RPMI7951 (cell line): ENCODE measurements around the gene ADAMTS3. TPM values are rescaled to one million over a fixed set of nuclear protein-coding genes. Genes with fewer than 3 reads are reported as not detected.

Experiments used
- DNase-seq: peaks from one replicate; pipeline ENCODE4 v3.0.0-alpha.2; 2012; ENCODE audit warnings: low read depth
- total RNA-seq: library from RNA; depleted of rRNA; stranded (reverse); fragments of >200 nt; shearing (Covaris generic); gene quantifications from 2 replicates; pipeline ENCODE4 v1.2.3, GENCODE V29; 2014

The ADAMTS3 gene
- total RNA-seq, 1 experiment from 2014 or later, result 0.36 TPM

DNA sequence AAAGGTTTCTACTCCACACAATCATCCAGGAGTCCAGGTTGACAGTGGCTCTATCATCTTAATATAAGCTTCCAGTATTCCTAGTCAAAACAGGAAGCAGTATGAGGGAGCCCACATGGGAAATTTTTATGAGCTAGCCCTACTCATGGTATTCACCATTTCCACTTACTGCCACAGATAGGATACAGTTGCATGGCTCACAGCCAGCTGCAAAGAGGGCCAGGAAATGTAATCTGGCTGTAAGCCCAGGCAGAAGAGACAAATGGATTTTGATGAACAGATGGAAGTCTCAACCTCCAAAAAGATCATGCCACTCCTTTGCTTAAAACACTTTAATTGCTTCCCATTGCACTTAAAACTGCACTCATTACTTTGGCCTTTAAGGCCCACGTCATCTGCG is 150.6 kb downstream of the ADAMTS3 start:
- DNase-seq, result peak; percentile 74

DNA sequence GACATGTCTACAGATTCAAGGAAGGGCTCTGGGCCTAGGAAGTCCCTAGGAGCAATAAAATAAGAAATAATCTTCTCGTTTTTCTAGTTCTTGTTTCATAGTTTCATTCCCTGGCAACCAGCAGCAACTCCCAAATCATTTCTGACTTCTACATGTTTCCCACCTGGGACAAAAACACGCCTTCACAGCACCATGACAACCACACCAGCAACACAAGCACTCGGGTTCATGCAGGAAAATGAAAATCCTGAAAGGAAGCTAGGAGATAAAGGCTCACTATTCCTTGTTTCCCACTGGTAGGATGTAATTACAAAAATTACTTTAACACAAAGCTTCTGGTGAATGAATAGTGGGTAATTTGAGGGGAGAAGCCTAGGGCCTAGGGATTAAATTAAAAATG is 158.9 kb downstream of the ADAMTS3 start:
- no peak for DNase-seq

- DNase-seq, result no peak
Observed at GRCh38 chr4:72408568-72408967, 160.5 kb downstream of the ADAMTS3 start.

DNA sequence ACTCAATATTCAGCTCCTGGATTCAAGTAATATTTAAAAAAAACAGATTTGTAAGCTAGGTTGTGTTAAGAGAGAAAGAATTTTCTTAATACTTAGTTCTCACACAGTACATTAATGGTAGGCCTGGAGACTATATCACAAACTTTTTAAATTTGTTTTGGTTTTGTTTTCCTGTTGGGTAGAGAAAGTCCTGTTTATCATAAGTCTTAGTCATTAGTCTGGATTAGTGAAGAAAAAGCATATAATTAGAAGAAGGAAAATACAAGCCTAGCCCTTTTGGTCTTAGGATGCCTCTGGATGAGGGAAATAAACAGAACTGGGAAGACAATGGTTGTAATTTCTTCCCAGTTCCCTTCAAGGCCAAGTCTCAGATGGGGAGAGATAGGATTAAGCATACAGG is 163.6 kb downstream of the ADAMTS3 start:
- DNase-seq, result no peak

- no peak for DNase-seq
Observed at GRCh38 chr4:72397314-72397713, 171.7 kb downstream of the ADAMTS3 start.

DNA sequence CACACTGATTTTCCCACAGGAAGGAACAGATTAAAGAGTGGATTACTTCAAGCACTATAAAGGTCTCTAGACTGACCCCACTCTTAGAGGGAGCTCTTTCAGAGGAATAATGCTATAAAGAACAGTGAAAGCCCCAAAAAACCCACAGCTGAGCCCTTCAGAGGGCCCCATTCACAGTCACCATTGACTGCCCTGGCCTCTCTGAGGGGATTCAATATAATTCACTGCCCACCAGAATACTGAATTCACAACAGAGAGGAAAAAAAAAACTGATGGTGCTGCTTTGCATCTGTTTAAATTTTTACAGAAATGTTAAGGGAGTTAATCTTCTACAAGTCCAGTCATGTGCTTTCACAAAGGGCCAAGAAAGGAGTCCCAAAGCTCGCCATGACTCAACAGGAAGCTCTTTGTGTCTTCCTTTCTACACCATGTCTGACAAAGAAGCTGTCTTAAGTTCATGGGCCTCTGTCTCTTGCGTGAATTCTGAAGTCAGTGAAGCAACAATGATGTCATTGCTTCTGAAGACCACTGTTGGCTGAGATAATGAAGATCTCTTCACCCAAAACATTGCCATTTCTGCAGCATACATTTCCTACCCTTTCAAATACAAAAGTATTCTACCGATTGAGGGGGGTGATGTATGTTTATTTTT is 174.9 kb downstream of the ADAMTS3 start:
- DNase-seq, result peak; percentile 11

GRCh38 chr4:72391281-72391680 is 177.7 kb downstream of the ADAMTS3 start:
- no peak for DNase-seq

- no peak for DNase-seq
Observed at GRCh38 chr4:72390409-72390808, 178.6 kb downstream of the ADAMTS3 start.

- DNase-seq, result no peak
Observed at GRCh38 chr4:72388521-72388920, 180.5 kb downstream of the ADAMTS3 start.

GRCh38 chr4:72387959-72388358 is 181.1 kb downstream of the ADAMTS3 start:
- DNase-seq, result no peak

- DNase-seq, result no peak
Observed at GRCh38 chr4:72383439-72383838, 185.6 kb downstream of the ADAMTS3 start.

GRCh38 chr4:72378901-72379300 is 190.1 kb downstream of the ADAMTS3 start:
- DNase-seq, result no peak

GRCh38 chr4:72377491-72378194 is 191.4 kb downstream of the ADAMTS3 start:
- no peak for DNase-seq

GRCh38 chr4:72376901-72377300 is 192.1 kb downstream of the ADAMTS3 start:
- DNase-seq, result peak; percentile 6

DNA sequence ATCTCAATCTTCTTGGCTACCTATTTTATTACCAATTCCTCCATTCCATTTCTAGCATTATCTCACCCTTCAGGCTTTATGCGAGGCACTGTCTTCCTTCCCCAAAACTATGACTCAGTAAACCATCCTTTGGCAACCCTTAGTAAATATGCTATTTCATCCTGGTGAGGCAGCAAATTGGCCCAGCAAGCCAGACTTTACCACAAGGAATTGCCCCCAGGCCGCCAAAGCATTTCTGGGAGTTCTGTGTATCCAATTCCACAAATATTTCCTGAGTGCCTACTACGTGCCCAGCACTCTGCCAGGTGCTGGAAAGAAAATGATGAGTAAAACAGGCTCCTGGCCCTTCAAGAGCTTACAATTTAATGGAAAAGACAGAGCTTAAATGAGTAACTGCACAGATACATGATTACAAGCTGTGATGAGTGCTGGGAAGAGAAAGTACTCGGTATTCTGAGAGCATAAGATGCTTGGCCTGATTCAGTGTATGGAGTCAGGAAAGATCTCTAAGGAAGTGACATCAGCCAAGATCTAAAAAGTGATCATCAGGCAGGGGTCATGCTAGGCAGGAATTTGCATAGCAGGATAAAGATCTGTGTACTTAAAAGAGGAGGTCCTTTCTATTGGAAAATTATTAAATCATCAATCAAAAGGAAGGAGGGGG is 193.8 kb downstream of the ADAMTS3 start:
- DNase-seq, result peak; percentile 90

DNA sequence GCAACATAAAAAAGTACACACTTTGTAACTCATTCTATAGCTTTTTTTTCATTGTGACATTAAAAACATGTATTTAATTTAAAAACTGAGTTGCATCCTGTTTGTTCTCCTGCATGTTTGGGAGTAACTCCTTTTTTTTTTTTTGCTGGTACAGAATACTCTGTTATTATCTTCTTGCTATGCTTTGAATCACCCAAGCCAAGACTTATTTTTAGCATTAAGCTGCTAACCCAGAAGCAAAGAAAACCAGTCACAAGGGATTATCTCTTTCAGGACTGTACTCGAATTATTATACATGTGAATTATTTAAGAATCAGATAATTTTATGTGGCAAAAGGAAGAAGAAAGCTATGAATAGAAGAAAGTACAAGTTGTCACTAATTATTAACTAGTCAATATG is 194.9 kb downstream of the ADAMTS3 start:
- peak; percentile 7 for DNase-seq

DNA sequence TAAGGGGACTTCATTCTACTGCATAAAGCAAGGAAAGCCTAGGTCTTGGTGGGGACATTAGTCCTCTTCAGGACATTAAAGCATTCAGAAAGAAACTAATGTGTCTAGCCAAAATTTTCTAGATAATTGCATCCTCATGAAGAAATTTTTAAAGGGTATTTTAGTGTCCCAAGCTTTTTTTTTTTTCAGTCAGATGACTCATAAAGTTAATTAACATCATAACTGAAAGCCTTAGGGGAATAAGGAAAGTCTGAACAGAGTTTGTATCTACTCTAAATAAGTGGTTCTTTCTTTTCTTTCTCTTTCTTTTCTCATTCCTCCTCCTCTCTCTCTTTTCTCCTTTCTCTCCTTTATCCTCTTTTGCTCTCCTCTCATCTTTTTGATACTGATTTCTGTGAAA is 202.4 kb downstream of the ADAMTS3 start:
- peak; percentile 55 for DNase-seq

- peak; percentile 10 for DNase-seq
Observed at GRCh38 chr4:72365981-72366380, 203.0 kb downstream of the ADAMTS3 start.

GRCh38 chr4:72365016-72365415 is 204.0 kb downstream of the ADAMTS3 start:
- DNase-seq, result no peak

DNA sequence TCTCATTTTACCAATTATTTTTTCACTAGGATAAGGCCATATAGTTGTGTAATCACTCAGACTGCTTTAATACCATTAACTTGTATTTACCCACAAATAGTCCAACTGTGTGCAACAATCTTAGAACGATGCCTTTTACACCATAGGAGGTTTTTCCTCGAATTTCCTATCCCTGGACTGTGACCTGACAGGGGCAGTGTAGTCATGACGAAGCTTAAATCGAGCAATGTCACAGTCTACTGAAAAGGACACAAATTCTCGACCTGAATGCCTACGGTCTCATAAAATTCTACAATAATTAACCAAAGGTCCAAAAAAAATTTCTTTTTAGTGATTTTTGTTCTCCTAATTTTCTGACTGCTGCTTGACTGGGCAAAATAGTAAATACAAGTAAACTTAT is 208.9 kb downstream of the ADAMTS3 start:
- no peak for DNase-seq

DNA sequence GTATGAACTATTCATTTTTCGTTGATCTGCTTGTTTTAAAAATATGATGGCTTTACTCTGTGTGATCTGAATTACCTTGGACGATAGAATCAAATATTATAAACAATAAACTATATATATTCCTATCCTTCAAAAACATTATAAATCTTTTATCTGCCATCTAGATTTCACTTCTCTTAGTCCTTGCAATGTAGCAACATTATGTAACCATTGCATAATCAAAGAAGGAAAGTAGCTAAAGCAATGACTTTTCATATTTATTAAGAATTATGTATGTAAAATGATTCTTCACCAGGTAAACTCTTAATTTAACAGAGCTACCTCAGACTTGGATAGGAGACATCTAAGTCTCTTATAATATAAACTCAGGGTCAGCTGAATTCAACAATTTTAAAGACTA is 210.5 kb downstream of the ADAMTS3 start:
- DNase-seq, result no peak

DNA sequence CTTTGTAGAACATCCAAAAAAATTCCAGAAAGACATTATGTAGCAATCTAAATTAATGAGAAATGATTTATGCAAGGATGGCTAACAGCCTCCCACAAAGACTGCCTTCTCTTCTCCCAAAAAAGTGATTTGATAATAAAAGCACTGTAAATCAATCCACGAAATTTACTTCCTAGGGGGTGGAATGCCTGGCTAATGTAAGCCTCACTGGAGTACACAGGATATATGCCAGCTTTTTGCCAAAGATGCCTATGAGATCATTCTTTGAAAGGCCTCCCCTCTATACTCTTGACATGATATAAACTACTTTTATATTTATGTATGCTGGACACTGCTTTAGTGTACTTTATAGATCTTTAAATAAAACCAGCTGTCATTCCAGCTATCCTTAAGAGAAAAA is 211.1 kb downstream of the ADAMTS3 start:
- DNase-seq, result no peak

- DNase-seq, result peak; percentile 33
Observed at GRCh38 chr4:72352711-72353110, 216.3 kb downstream of the ADAMTS3 start.
